ENCODE measurements around the gene ACTR3.

GRCh38 chr2:113922784-113923183, 32.9 kb downstream of the ACTR3 start:
- TF ChIP-seq POLR2A (IDR thresholded peaks at IDR 0.05) (no peak), CTCF (IDR thresholded peaks at IDR 0.05) (no peak)
